GM13976 (cell line): ENCODE results near the gene THOC2.

Source experiments
- DNase-seq: peaks from one replicate; pipeline ENCODE4 v3.0.0; 2012; ENCODE audit warnings: low spot score
- CTCF ChIP-seq: IDR thresholded peaks from 2 replicates; pipeline ENCODE4 v1.5.1; 2012; ENCODE audit warnings: borderline replicate concordance, mild to moderate bottlenecking; ENCODE audit not compliant: insufficient read depth; ENCODE audit errors: extremely low read depth, missing control alignments, control extremely low read depth
- in situ Hi-C: fragments of 300-500 bp; cut with MboI; formaldehyde crosslinking; loops from one replicate; pipeline ENCODE4 v1.12.0; 2022; ENCODE audit warnings: low sequenced_read_pairs, mixed read lengths, inconsistent platforms; ENCODE audit not compliant: unreplicated experiment

THOC2 gene

GRCh38 chrX:123562342-123563146 is 170.3 kb downstream of the THOC2 start:
- TF ChIP-seq CTCF, result no peak
- in situ Hi-C loops, result no loop called here
- DNase-seq, result no peak

GRCh38 chrX:123561439-123562215 is 171.2 kb downstream of the THOC2 start:
- TF ChIP-seq CTCF, result no peak
- DNase-seq, result no peak
- in situ Hi-C loops, result no loop called here

- DNase-seq, result no peak
- TF ChIP-seq CTCF, result no peak
- in situ Hi-C loops, result no loop called here
Measured at GRCh38 chrX:123550829-123551228, 182.0 kb downstream of the THOC2 start.
